ENCODE results near the gene KMT2D.

KMT2D gene

DNA sequence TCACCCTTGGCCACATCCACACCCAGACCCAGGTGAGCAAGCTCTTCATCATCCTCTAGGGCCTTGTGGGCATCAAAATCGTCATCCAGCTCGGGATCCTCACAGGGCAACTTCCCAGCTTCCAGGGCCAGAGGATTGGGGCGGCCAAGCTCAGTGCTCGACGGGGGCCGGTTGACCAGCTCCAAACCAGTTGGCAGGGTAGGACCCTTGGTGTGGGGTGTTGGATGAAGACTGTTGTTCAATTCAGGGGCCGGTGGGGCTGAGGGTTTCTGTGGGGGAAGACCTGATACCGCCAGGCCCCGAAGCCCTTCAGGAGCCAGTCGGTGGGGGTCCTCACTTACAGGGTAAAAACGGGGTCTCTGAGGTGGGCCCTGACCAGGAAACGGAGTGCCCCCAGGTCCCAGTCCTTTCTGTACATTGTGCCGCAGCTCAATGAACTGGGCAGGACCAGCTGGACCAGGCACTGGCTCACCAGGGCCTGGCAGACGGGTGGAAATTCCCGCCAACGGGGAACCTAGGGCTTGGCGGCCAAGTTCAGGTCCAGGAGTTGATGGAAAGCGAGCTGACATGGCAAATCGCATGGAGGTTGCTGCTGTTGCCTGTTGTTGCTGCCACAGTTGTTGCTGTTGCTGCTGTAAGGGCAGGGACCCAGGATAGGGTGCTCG is 22.2 kb downstream of the KMT2D start:
- H3K4me1 Mint-ChIP-seq (ENCODE audit: low read depth), result no peaks in the 10 kb centered on the region
- H3K36me3 Mint-ChIP-seq, result no peaks in the 10 kb centered on the region
- no peaks in the 10 kb centered on the region for H3K27me3 Mint-ChIP-seq
- H3K27ac Mint-ChIP-seq, result no peak overlapping the region
- no peaks in the 10 kb centered on the region for H3K9me3 Mint-ChIP-seq (ENCODE audit: low read depth)
- H3K4me3 Mint-ChIP-seq, result no peak overlapping the region

- Mint-ChIP-seq H3K4me1 (ENCODE audit: low read depth) (no peaks in the 10 kb centered on the region), H3K36me3 (no peaks in the 10 kb centered on the region), H3K4me3 (no peak overlapping the region), H3K9me3 (ENCODE audit: low read depth) (no peaks in the 10 kb centered on the region), H3K27ac (no peak overlapping the region), H3K27me3 (no peaks in the 10 kb centered on the region)
Observed at GRCh38 chr12:49037947-49038237, 22.7 kb downstream of the KMT2D start.

DNA sequence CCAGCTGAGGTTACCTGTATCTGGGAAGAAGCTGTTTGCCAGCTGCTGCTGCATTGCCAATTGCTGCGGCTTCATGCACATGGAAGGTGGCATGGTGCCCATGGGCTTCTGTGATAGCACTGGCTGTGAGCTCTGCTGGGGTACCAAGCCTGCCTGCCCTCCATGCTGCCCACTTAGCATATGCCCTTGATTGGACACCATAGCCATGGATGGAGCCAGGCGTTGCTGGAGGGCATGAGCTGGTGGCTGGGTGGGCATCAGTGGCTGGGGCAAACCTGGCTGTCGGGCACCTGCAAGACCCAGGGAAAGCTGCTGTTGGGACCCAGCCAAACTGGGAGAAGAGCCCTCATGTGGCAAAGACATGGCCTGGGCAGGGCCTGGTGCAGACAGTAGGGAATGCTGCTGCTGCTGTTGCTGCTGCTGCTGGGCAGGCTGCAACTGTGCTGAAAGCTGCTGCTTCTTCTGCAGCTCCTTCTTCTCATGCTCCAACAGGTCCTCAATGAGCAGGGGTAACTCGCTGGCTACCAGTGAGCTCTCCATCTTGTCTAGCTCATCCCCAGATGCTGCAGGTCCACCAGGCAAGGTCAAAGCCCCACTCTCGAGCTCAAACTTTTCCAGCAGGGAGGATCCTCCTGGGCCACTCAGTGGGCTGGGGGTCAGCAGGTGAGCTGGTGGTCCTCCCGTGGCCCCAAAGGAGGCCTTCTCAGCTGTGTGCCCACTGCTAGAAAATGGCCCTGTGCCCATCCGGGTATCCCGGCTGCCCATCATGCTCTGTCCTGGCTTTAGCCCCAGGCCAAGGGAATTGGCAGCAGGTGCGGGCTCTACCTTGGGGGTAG is 23.3 kb downstream of the KMT2D start:
- H3K4me3 Mint-ChIP-seq, result no peak overlapping the region
- no peaks in the 10 kb centered on the region for H3K4me1 Mint-ChIP-seq (ENCODE audit: low read depth)
- H3K36me3 Mint-ChIP-seq, result no peaks in the 10 kb centered on the region
- H3K27me3 Mint-ChIP-seq, result no peaks in the 10 kb centered on the region
- no peak overlapping the region for H3K27ac Mint-ChIP-seq
- no peaks in the 10 kb centered on the region for H3K9me3 Mint-ChIP-seq (ENCODE audit: low read depth)

- Mint-ChIP-seq H3K36me3 (no peaks in the 10 kb centered on the region), H3K27me3 (no peaks in the 10 kb centered on the region), H3K9me3 (ENCODE audit: low read depth) (no peaks in the 10 kb centered on the region), H3K4me3 (no peak overlapping the region), H3K27ac (no peak overlapping the region), H3K4me1 (ENCODE audit: low read depth) (no peaks in the 10 kb centered on the region)
Observed at GRCh38 chr12:49036029-49036428, 24.6 kb downstream of the KMT2D start.

DNA sequence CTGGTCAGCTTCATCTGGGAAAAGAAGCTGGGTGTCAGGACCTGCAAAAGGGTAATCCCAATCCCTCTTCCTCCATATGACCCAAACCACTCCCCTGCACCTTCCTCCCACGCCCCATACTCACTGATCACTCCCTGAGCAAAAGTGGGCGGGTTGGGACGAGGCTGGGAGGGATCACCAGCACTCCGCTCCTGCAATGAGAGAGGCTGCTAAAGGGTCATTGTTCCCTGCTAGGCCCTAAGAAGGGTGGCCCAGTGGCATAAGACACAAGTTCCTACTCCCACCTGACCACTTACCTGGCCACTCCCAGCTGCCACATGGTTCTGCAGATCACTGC is 26.3 kb downstream of the KMT2D start:
- Mint-ChIP-seq H3K9me3 (ENCODE audit: low read depth) (no peaks in the 10 kb centered on the region), H3K4me3 (no peak overlapping the region), H3K4me1 (ENCODE audit: low read depth) (no peaks in the 10 kb centered on the region), H3K27ac (no peak overlapping the region), H3K36me3 (no peaks in the 10 kb centered on the region), H3K27me3 (no peaks in the 10 kb centered on the region)

- Mint-ChIP-seq H3K4me3 (no peak overlapping the region), H3K9me3 (ENCODE audit: low read depth) (no peaks in the 10 kb centered on the region), H3K4me1 (ENCODE audit: low read depth) (no peaks in the 10 kb centered on the region), H3K27ac (no peak overlapping the region), H3K27me3 (no peaks in the 10 kb centered on the region), H3K36me3 (no peaks in the 10 kb centered on the region)
Observed at GRCh38 chr12:49033611-49034285, 26.8 kb downstream of the KMT2D start.

GRCh38 chr12:49032679-49033447 is 27.7 kb downstream of the KMT2D start:
- Mint-ChIP-seq H3K27ac (peak overlapping the region; percentile 6), H3K36me3 (no peaks in the 10 kb centered on the region), H3K27me3 (no peaks in the 10 kb centered on the region)

GRCh38 chr12:49032276-49032675 is 28.3 kb downstream of the KMT2D start:
- Mint-ChIP-seq H3K36me3 (no peaks in the 10 kb centered on the region), H3K4me1 (ENCODE audit: low read depth) (no peaks in the 10 kb centered on the region), H3K9me3 (ENCODE audit: low read depth) (no peaks in the 10 kb centered on the region), H3K27me3 (no peaks in the 10 kb centered on the region), H3K27ac (peak overlapping the region; percentile 6), H3K4me3 (no peak overlapping the region)

More at GRCh38 chr12:49032679-49033447, 27.7 kb downstream of the KMT2D start:
- no peaks in the 10 kb centered on the region for H3K9me3 Mint-ChIP-seq (ENCODE audit: low read depth)
- no peak overlapping the region for H3K4me3 Mint-ChIP-seq
- H3K4me1 Mint-ChIP-seq (ENCODE audit: low read depth), result no peaks in the 10 kb centered on the region

DNA sequence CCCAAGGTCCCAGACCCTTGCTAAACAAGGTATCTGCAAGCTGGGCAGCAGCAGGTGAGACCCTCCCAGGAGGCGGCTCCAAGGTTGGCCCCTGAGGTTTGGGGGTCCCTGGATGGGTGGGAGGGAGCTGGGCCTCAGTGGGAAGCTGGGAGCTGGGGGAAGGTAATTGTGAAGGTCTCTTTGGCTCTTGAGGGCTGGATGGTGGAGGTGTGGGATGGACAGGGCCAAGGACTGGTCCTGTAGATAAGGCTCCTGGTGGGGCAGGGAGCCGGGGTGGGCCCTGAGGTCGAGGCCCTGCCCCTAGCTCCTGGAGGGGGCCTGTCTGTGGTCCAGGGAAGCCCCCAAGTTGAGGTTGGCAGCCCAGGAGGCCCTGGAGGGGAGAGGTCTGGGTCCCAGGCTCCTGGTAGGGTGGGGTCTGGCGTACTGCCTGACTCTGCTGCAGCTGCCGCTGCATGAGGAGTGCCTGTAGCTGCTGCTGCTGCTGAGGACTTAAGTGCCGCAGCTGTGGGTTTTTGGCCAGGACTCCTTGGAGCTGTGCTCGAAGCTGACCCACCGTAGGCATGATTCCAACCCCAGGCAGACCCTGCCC is 28.9 kb downstream of the KMT2D start:
- Mint-ChIP-seq H3K4me3 (no peak overlapping the region), H3K9me3 (ENCODE audit: low read depth) (no peaks in the 10 kb centered on the region), H3K27me3 (no peaks in the 10 kb centered on the region), H3K4me1 (ENCODE audit: low read depth) (no peaks in the 10 kb centered on the region), H3K27ac (no peak overlapping the region), H3K36me3 (no peaks in the 10 kb centered on the region)

DNA sequence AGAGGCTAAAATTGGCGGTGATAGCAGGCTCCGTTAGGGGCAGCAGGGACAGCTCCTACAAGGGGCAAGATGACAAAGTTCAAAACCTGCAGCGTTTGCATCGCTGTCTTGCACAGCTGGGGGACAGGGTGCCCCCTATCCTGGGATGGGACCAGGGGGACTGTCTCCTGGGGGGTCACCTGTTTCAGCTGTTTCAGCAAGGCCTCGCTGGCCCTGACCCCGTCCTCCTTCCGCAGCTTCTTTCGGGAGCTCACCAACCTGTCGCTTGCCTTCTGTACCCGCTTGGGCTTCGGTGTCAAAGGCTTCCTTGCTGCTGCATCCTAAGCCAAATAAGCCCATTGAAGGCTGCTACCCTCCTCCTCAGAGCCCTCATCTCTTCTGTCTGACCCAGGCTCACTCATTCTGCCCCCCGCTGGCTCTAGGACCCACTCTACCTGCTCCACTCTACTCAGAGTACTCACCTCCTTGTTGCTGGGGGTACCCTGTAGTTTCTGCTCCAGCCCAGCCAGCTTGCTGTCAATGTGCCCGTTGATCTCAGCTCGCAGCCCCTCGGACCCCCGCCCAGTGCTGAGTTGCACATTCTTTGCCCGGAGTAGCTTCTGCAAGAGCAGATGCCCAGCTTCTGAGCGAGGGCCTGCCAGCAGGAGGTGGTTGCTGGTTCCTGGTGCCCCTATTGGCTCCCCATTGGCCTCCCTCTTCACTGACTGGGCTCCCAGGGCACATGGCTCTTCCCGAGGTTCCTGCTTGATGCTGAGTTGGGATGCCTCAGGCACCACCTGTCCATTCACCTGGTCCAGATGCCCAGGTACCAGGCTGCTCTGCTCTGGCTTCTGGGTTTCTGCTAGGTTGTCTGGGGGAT is 29.7 kb downstream of the KMT2D start:
- H3K36me3 Mint-ChIP-seq, result no peaks in the 10 kb centered on the region
- H3K27ac Mint-ChIP-seq, result no peak overlapping the region
- no peaks in the 10 kb centered on the region for H3K27me3 Mint-ChIP-seq
- H3K4me3 Mint-ChIP-seq, result no peak overlapping the region
- H3K4me1 Mint-ChIP-seq (ENCODE audit: low read depth), result no peaks in the 10 kb centered on the region
- H3K9me3 Mint-ChIP-seq (ENCODE audit: low read depth), result no peaks in the 10 kb centered on the region

- no peak overlapping the region for H3K4me3 Mint-ChIP-seq
- no peaks in the 10 kb centered on the region for H3K27me3 Mint-ChIP-seq
- H3K36me3 Mint-ChIP-seq, result peaks cover 3% of the 10 kb centered on the region
- no peaks in the 10 kb centered on the region for H3K4me1 Mint-ChIP-seq (ENCODE audit: low read depth)
- no peaks in the 10 kb centered on the region for H3K9me3 Mint-ChIP-seq (ENCODE audit: low read depth)
- no peak overlapping the region for H3K27ac Mint-ChIP-seq
Observed at GRCh38 chr12:49030119-49030518, 30.5 kb downstream of the KMT2D start.

DNA sequence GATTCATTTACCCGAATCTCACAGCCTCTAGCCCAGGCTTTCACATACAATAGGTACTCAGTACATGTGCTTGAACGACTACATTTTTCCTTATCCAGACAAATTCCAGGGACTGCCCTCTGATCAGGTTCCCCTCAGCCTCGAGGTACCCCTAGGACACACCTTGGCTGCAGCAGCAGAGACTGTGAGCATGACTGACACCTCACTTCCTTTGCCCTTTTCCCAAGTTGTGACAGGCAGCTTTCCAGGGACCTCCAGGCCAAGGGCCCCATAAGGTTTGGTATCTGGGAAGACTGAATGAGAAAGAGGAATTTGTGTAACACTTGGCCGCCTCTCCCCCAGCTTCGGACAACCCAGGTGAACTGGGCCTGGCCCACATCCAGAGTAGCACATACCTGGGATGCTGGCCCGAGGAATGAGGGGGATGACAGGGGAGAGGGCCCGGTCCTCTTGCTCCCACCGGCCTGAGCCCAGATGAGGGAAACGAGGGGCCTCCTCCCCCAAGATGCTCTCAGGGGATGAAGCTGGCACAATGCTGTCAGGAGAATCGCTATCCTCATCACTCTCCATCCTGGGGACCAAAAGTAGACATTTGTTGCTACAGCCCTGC is 31.8 kb downstream of the KMT2D start:
- H3K9me3 Mint-ChIP-seq (ENCODE audit: low read depth), result no peaks in the 10 kb centered on the region
- no peaks in the 10 kb centered on the region for H3K27me3 Mint-ChIP-seq
- no peaks in the 10 kb centered on the region for H3K4me1 Mint-ChIP-seq (ENCODE audit: low read depth)
- H3K4me3 Mint-ChIP-seq, result no peak overlapping the region
- no peak overlapping the region for H3K27ac Mint-ChIP-seq
- peaks cover 3% of the 10 kb centered on the region for H3K36me3 Mint-ChIP-seq

- Mint-ChIP-seq H3K4me3 (no peak overlapping the region), H3K27me3 (no peaks in the 10 kb centered on the region), H3K9me3 (ENCODE audit: low read depth) (no peaks in the 10 kb centered on the region), H3K36me3 (peaks cover 3% of the 10 kb centered on the region), H3K4me1 (ENCODE audit: low read depth) (no peaks in the 10 kb centered on the region), H3K27ac (no peak overlapping the region)
Observed at GRCh38 chr12:49027846-49028555, 32.6 kb downstream of the KMT2D start.

Measured in activated naive CD8-positive, alpha-beta T cell (primary cell).